Measurements from ENCODE around the gene ATG12. TPM values are rescaled to one million over a fixed set of nuclear protein-coding genes. Genes with fewer than 3 reads are reported as not detected.
"Not testable (repeated sequence)": the region's sequence is repeated elsewhere in the genome, so short reads cannot be mapped to it uniquely, and the experiment has no call there.

ATG12 gene
- 17.4 and 25.5 TPM in 2 replicates for total RNA-seq (2014; rRNA removed; shearing (Covaris generic); ENCODE audit: low replicate concordance)

GRCh38 chr5:115841382-115842088 is at the start of gene ATG12, which contains the start of gene AP3S1:
Gene ATG12 (minus strand): TSS chr5:115841565. CDS start chr5:115841552, 13 bp downstream.
Gene AP3S1 (plus strand): TSS chr5:115841935. CDS start chr5:115842038, 103 bp downstream.
- in situ Hi-C loops (cut with HindIII; ENCODE audit: low pct_unique_long_range_greater_than_20kb, low sequenced_read_pairs): no loop called here
- DNase-seq (ENCODE audit: low read depth): peak; percentile 91

GRCh38 chr5:115888027-115888426 is 46.7 kb upstream of the ATG12 start:
- in situ Hi-C loops (cut with HindIII; ENCODE audit: low pct_unique_long_range_greater_than_20kb, low sequenced_read_pairs): no loop called here
- DNase-seq (ENCODE audit: low read depth): no peak

- DNase-seq (ENCODE audit: low read depth); in situ Hi-C loops (cut with HindIII; ENCODE audit: low pct_unique_long_range_greater_than_20kb, low sequenced_read_pairs): not testable (repeated sequence)
Measured at GRCh38 chr5:115885208-115885607, 43.8 kb upstream of the ATG12 start.

GRCh38 chr5:115884704-115885103 is 43.3 kb upstream of the ATG12 start:
- in situ Hi-C loops (cut with HindIII; ENCODE audit: low pct_unique_long_range_greater_than_20kb, low sequenced_read_pairs): no loop called here
- no peak for DNase-seq (ENCODE audit: low read depth)

GRCh38 chr5:115882434-115882833 is 41.1 kb upstream of the ATG12 start:
- in situ Hi-C loops (cut with HindIII; ENCODE audit: low pct_unique_long_range_greater_than_20kb, low sequenced_read_pairs); DNase-seq (ENCODE audit: low read depth): not testable (repeated sequence)

GRCh38 chr5:115877342-115877741 is 36.0 kb upstream of the ATG12 start:
- in situ Hi-C loops (cut with HindIII; ENCODE audit: low pct_unique_long_range_greater_than_20kb, low sequenced_read_pairs); DNase-seq (ENCODE audit: low read depth): not testable (repeated sequence)

- in situ Hi-C loops (cut with HindIII; ENCODE audit: low pct_unique_long_range_greater_than_20kb, low sequenced_read_pairs): no loop called here
- DNase-seq (ENCODE audit: low read depth): no peak
Measured at GRCh38 chr5:115875447-115875846, 34.1 kb upstream of the ATG12 start.

GRCh38 chr5:115873392-115873791 is 32.0 kb upstream of the ATG12 start:
- DNase-seq (ENCODE audit: low read depth): peak; percentile 27
- in situ Hi-C loops (cut with HindIII; ENCODE audit: low pct_unique_long_range_greater_than_20kb, low sequenced_read_pairs): no loop called here

GRCh38 chr5:115872447-115872846 is 31.1 kb upstream of the ATG12 start:
- in situ Hi-C loops (cut with HindIII; ENCODE audit: low pct_unique_long_range_greater_than_20kb, low sequenced_read_pairs): no loop called here
- no peak for DNase-seq (ENCODE audit: low read depth)

- in situ Hi-C loops (cut with HindIII; ENCODE audit: low pct_unique_long_range_greater_than_20kb, low sequenced_read_pairs): no loop called here
- DNase-seq (ENCODE audit: low read depth): no peak
Measured at GRCh38 chr5:115869256-115869795, 28.0 kb upstream of the ATG12 start.

GRCh38 chr5:115859378-115859777 is 18.0 kb upstream of the ATG12 start:
- in situ Hi-C loops (cut with HindIII; ENCODE audit: low pct_unique_long_range_greater_than_20kb, low sequenced_read_pairs): no loop called here
- no peak for DNase-seq (ENCODE audit: low read depth)

GRCh38 chr5:115858396-115858795 is 17.0 kb upstream of the ATG12 start:
- DNase-seq (ENCODE audit: low read depth): no peak
- in situ Hi-C loops (cut with HindIII; ENCODE audit: low pct_unique_long_range_greater_than_20kb, low sequenced_read_pairs): no loop called here

GRCh38 chr5:115857626-115858349 is 16.4 kb upstream of the ATG12 start:
- in situ Hi-C loops (cut with HindIII; ENCODE audit: low pct_unique_long_range_greater_than_20kb, low sequenced_read_pairs): no loop called here
- DNase-seq (ENCODE audit: low read depth): no peak

- in situ Hi-C loops (cut with HindIII; ENCODE audit: low pct_unique_long_range_greater_than_20kb, low sequenced_read_pairs): no loop called here
Measured at GRCh38 chr5:115857057-115857479, 15.7 kb upstream of the ATG12 start.

GRCh38 chr5:115855959-115856358 is 14.6 kb upstream of the ATG12 start:
- in situ Hi-C loops (cut with HindIII; ENCODE audit: low pct_unique_long_range_greater_than_20kb, low sequenced_read_pairs): no loop called here

More at GRCh38 chr5:115857057-115857479, 15.7 kb upstream of the ATG12 start:
- no peak for DNase-seq (ENCODE audit: low read depth)

GRCh38 chr5:115854139-115854538 is 12.8 kb upstream of the ATG12 start:
- DNase-seq (ENCODE audit: low read depth): no peak
- in situ Hi-C loops (cut with HindIII; ENCODE audit: low pct_unique_long_range_greater_than_20kb, low sequenced_read_pairs): no loop called here

More at GRCh38 chr5:115855959-115856358, 14.6 kb upstream of the ATG12 start:
- DNase-seq (ENCODE audit: low read depth): no peak

- in situ Hi-C loops (cut with HindIII; ENCODE audit: low pct_unique_long_range_greater_than_20kb, low sequenced_read_pairs): no loop called here
- DNase-seq (ENCODE audit: low read depth): no peak
Measured at GRCh38 chr5:115850744-115851416, 9.5 kb upstream of the ATG12 start.

GRCh38 chr5:115849258-115849798 is 8.0 kb upstream of the ATG12 start:
- in situ Hi-C loops (cut with HindIII; ENCODE audit: low pct_unique_long_range_greater_than_20kb, low sequenced_read_pairs): no loop called here
- no peak for DNase-seq (ENCODE audit: low read depth)

Measured in Caki2 (cell line).